SK-N-SH (cell line): Measurements from ENCODE around the gene DNAJA2. TPM values are rescaled to one million over a fixed set of nuclear protein-coding genes. Genes with fewer than 3 reads are reported as not detected.
"Not testable (repeated sequence)": the region's sequence is repeated elsewhere in the genome, so short reads cannot be mapped to it uniquely, and the experiment has no call there.

Experiments used
- CTCF ChIA-PET: fragments of 300-600, 350-600 bp; formaldehyde crosslinking; extraction: SDS; loops from one replicate; lab custom pipeline; 2021; lab: Yijun Ruan, JAX
- POLR2A ChIA-PET: fragments of 350-600 bp; sonication (Branson Sonifier 250); formaldehyde crosslinking; extraction: SDS; loops from one replicate; lab custom pipeline; 2020; ENCODE audit warnings: antibody characterized with exemption, inconsistent platforms; lab: Yijun Ruan, JAX
- DNase-seq: peaks from one replicate; pipeline ENCODE4 v3.0.0; 2012
- H2AFZ ChIP-seq: fragments of 200-600 bp; sonication (generic); 2 replicates; pipeline ENCODE4 v1.8.1; 2016; ENCODE audit warnings: antibody characterized with exemption, mild to moderate bottlenecking, low read depth
- H3F3A ChIP-seq: fragments of 200-600 bp; sonication (generic); replicated peaks from 2 replicates; pipeline ENCODE3; 2016; ENCODE audit warnings: antibody characterized with exemption, mild to moderate bottlenecking; ENCODE audit not compliant: insufficient read depth
- H3K27ac ChIP-seq, 2 experiments: fragments of 200-500 bp in 1 of 2; fragments of 200-600 bp in 1 of 2; sonication (Bioruptor generic) in 1 of 2; sonication (generic), shearing (Covaris generic) in 1 of 2; 2 replicates each; pipeline versions ENCODE4 v1.5.1 to v1.6.1; 2014 to 2016; ENCODE audit warnings: low read depth in 2 of 2, inconsistent platforms in 1 of 2, low read length in 1 of 2, mild to moderate bottlenecking in 1 of 2, mixed read lengths in 1 of 2
- H3K27me3 ChIP-seq: fragments of 200-600 bp; sonication (generic), shearing (Covaris generic); 2 replicates; pipeline ENCODE4 v1.6.1; 2016; ENCODE audit warnings: mixed run types; ENCODE audit not compliant: insufficient read depth
- H3K36me3 ChIP-seq, 2 experiments: fragments of 200-500 bp in 1 of 2; fragments of 200-600 bp in 1 of 2; sonication (Bioruptor generic) in 1 of 2; sonication (generic) in 1 of 2; replicated peaks in 1 of 2; 2 replicates each; pipeline versions ENCODE3 to v1.5.1; 2014 to 2016; ENCODE audit warnings: low read length in 1 of 2, mild to moderate bottlenecking in 1 of 2; ENCODE audit not compliant: insufficient read depth in 2 of 2, control insufficient read depth in 1 of 2
- H3K4me1 ChIP-seq, 2 experiments: fragments of 200-500 bp in 1 of 2; fragments of 200-600 bp in 1 of 2; sonication (Bioruptor generic) in 1 of 2; sonication (generic), shearing (Covaris generic) in 1 of 2; 2 replicates each; pipeline versions ENCODE4 v1.5.1 to v1.6.1; 2014 to 2016; ENCODE audit warnings: low read depth in 1 of 2, low read length in 1 of 2, mixed run types in 1 of 2; ENCODE audit not compliant: insufficient read depth in 2 of 2, control insufficient read depth in 1 of 2
- H3K4me2 ChIP-seq: fragments of 200-600 bp; sonication (generic), shearing (Covaris generic); 2 replicates; pipeline ENCODE4 v1.6.1; 2017; ENCODE audit warnings: mixed run types
- H3K4me3 ChIP-seq, 2 experiments: fragments of 200-500 bp in 1 of 2; fragments of 200-600 bp in 1 of 2; sonication (Bioruptor generic) in 1 of 2; sonication (generic), shearing (Covaris generic) in 1 of 2; 2 replicates each; pipeline versions ENCODE4 v1.5.1 to v1.8.1; 2014 to 2016; ENCODE audit warnings: low read depth in 2 of 2, inconsistent platforms in 1 of 2, low read length in 1 of 2, mild to moderate bottlenecking in 1 of 2, mixed read lengths in 1 of 2, moderate library complexity in 1 of 2
- H3K79me2 ChIP-seq: fragments of 200-600 bp; sonication (generic); 2 replicates; pipeline ENCODE4 v1.8.1; 2017; ENCODE audit warnings: mild to moderate bottlenecking; ENCODE audit not compliant: insufficient read depth
- H3K9ac ChIP-seq: fragments of 200-600 bp; sonication (generic); 2 replicates; pipeline ENCODE4 v1.6.1; 2017; ENCODE audit warnings: mixed run types
- H3K9me2 ChIP-seq: fragments of 200-600 bp; sonication (generic); 2 replicates; pipeline ENCODE4 v1.6.1; 2017; ENCODE audit warnings: mixed run types
- H3K9me3 ChIP-seq: fragments of 200-600 bp; sonication (generic); 2 replicates; pipeline ENCODE4 v1.6.1; 2017; ENCODE audit warnings: mixed run types, mild to moderate bottlenecking, moderate library complexity
- H4K20me1 ChIP-seq: fragments of 200-600 bp; sonication (generic); 2 replicates; pipeline ENCODE4 v1.6.1; 2017; ENCODE audit warnings: mild to moderate bottlenecking, mixed run types; ENCODE audit not compliant: insufficient read depth
- CHD2 ChIP-seq: fragments of 150-350 bp; IDR thresholded peaks from 2 replicates; pipeline ENCODE4 v1.6.1; 2018; ENCODE audit warnings: low read length; ENCODE audit not compliant: partially characterized antibody
- CTCF ChIP-seq: fragments of 200-600 bp; sonication (generic); IDR thresholded peaks from 2 replicates; pipeline ENCODE4 v1.6.1; 2017; ENCODE audit warnings: antibody characterized with exemption, mild to moderate bottlenecking, moderate library complexity
- GATA2 ChIP-seq: sonication (generic); formaldehyde crosslinking; IDR thresholded peaks from 2 replicates; pipeline ENCODE4 v1.5.0; 2020; ENCODE audit warnings: mild to moderate bottlenecking, missing genetic modification reagents
- RAD21 ChIP-seq: IDR thresholded peaks from 2 replicates; pipeline ENCODE4 v1.6.1; 2012; ENCODE audit warnings: mild to moderate bottlenecking, low read length
- SMC3 ChIP-seq: IDR thresholded peaks from 2 replicates; pipeline ENCODE4 v1.6.1; 2012; ENCODE audit warnings: low read depth, low read length, improper control_type of control experiment
- USF2 ChIP-seq: fragments of 150-350 bp; IDR thresholded peaks from 2 replicates; pipeline ENCODE4 v1.6.1; 2017; ENCODE audit warnings: antibody characterized with exemption, low read length, low read depth, borderline replicate concordance
- YY1 ChIP-seq: IDR thresholded peaks from 2 replicates; pipeline ENCODE4 v1.4.0; 2012; ENCODE audit warnings: low read depth, mild to moderate bottlenecking
- ZBTB33 ChIP-seq: IDR thresholded peaks from 2 replicates; pipeline ENCODE4 v1.4.0; 2012; ENCODE audit warnings: low read depth, borderline replicate concordance
- WGBS: methylation state at CpG from one replicate; pipeline ENCODE4 v1.1.6; 2017; ENCODE audit warnings: low lambda C conversion rate; 5-methylcytosine and 5-hydroxymethylcytosine counted together
- polyA plus RNA-seq, 3 experiments: library from polyadenylated mRNA; depleted of rRNA; stranded (reverse); fragments of >200 nt; gene quantifications; 2 replicates each; pipeline ENCODE4 v1.2.3, GENCODE V29; 2012

The DNAJA2 gene
- polyA plus RNA-seq, 1 of the 3 experiments (the other 2 are of a cell fraction), result 9.7 TPM

DNA sequence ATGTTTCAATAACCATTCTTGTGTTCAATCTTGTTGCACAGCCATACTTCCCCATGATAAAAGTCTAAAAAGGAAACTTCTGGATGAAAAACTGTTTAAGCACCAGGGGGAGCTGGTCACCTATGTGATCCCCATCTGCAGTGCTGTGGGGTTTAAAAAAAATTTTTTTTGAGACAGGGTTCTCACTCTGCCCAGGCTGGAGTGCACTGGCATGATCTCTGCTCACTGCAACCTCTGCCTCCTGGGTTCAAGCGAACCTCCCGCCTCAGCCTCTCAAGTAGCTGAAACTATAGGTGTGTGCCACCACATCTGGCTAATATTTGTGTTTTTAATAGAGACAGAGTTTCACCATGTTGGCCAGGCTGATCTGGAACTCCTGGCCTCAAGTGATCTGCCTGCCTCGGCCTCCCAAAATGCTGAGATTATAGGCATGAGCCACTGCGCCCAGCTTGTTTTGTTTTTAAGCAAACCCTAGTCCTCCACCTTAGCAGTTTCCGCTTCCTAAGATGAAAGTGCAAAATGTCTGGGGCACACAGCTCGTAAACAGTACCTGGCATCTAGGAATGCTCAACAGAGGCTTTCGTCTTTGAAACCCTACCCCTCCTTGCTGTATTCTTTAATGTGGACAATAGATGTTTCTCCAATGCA is 25.4 kb downstream of the DNAJA2 start:
- Histone ChIP-seq H2AFZ (no peak overlapping the region), H3K4me3 (no peak overlapping the region), H4K20me1 (no peaks in the 10 kb centered on the region)
- WGBS, result 83% methylated on average over 7 of the region's 7 CpGs
- POLR2A ChIA-PET, result no interaction called here
- CTCF ChIA-PET, result interaction anchor here (0.7 to 3.5 kb wide), 27 partner anchors 9 to 1243 kb away, joined by 3 to 39 read pairs (median 4); partner anchors contain the start of gene DNAJA2
- TF ChIP-seq RAD21 (peak; percentile 87), CHD2 (no peak), USF2 (no peak), YY1 (no peak), CTCF (peak; percentile 72), SMC3 (peak; percentile 74), ZBTB33 (no peak), GATA2 (CRISPR knock-in tag) (no peak)
- TF ChIP-seq, all 33 proteins: peak for 3
- H3K4me2 ChIP-seq, result no peak overlapping the region
- no peaks in the 10 kb centered on the region for H3K27me3 ChIP-seq
- H3K4me1 ChIP-seq, result no peaks in the 10 kb centered on the region
- H3K79me2 ChIP-seq, result no peaks in the 10 kb centered on the region
- H3K36me3 ChIP-seq, result no peaks in the 10 kb centered on the region
- DNase-seq, result peak; percentile 65
- H3F3A ChIP-seq, result no peaks in the 10 kb centered on the region
- no peak overlapping the region for H3K27ac ChIP-seq
- no peaks in the 10 kb centered on the region for H3K9me2 ChIP-seq
- H3K9me3 ChIP-seq, result no peaks in the 10 kb centered on the region
- H3K9ac ChIP-seq, result no peak overlapping the region

DNA sequence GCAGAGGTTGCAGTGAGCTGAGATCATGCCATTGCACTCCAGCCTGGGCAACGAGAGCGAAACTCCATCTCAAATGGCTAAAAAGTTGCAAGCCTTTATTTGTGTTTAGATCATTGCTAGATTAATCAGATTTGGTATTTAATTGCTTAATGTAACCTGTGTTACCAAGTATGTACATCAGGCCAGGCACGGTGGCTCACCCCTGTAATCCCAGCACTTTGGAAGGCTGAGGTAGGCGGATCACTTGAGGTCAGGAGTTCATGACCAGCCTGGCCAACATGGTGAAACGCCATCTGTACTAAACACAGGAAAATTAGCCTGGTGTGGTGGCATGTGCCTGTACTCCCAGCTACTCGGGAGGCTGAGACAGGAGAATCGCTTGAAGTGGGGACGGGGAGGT is 28.8 kb downstream of the DNAJA2 start:
- DNase-seq, H3K27me3 ChIP-seq, H4K20me1 ChIP-seq, H3K4me1 ChIP-seq, H3K4me3 ChIP-seq, H3K79me2 ChIP-seq, H3K9ac ChIP-seq, H2AFZ ChIP-seq, H3K27ac ChIP-seq, H3K4me2 ChIP-seq, POLR2A ChIA-PET, H3K36me3 ChIP-seq, H3K9me3 ChIP-seq, H3K9me2 ChIP-seq, H3F3A ChIP-seq: not testable (repeated sequence)
- CTCF ChIA-PET, result interaction anchor here (1.5 to 4.8 kb wide), 2 partner anchors 91 to 1220 kb away, joined by 5 to 18 read pairs; no protein-coding TSS in a partner anchor
- 88% methylated on average over 8 of the region's 8 CpGs for WGBS
